Nephron (organoid): ENCODE results near the gene UTP20.
"Not testable (repeated sequence)": the region's sequence is repeated elsewhere in the genome, so short reads cannot be mapped to it uniquely, and the experiment has no call there.

ENCODE experiments used
- H3K27ac Mint-ChIP-seq, 3 experiments: 2 replicates each; pipeline ENCODE4 v1.8.0; 2020; ENCODE audit warnings: mixed read lengths in 3 of 3, mild to moderate bottlenecking in 2 of 3, moderate library complexity in 1 of 3
- H3K27me3 Mint-ChIP-seq: 2 replicates; pipeline ENCODE4 v1.8.0; 2021; ENCODE audit warnings: low read depth, mild to moderate bottlenecking, moderate library complexity, mixed read lengths
- H3K36me3 Mint-ChIP-seq: 2 replicates; pipeline ENCODE4 v1.8.0; 2020; ENCODE audit warnings: low read depth, mixed read lengths
- H3K4me1 Mint-ChIP-seq: 2 replicates; pipeline ENCODE4 v1.8.0; 2020; ENCODE audit warnings: mixed read lengths
- H3K4me3 Mint-ChIP-seq, 3 experiments: 2 replicates each; pipeline ENCODE4 v1.8.0; 2020; ENCODE audit warnings: mild to moderate bottlenecking in 3 of 3, mixed read lengths in 3 of 3, moderate library complexity in 2 of 3
- H3K9me3 Mint-ChIP-seq: 2 replicates; pipeline ENCODE4 v1.8.0; 2020; ENCODE audit warnings: mixed read lengths
- CTCF ChIP-seq, 3 experiments: fragments of 200-600 bp; sonication (generic); IDR thresholded peaks; one replicate each; pipeline ENCODE4 v1.5.0; 2021; ENCODE audit warnings: antibody characterized with exemption in 3 of 3; ENCODE audit not compliant: unreplicated experiment in 3 of 3

UTP20 gene

GRCh38 chr12:101414533-101415119 is 134.7 kb downstream of the UTP20 start:
- Mint-ChIP-seq H3K27ac (no peak overlapping the region), H3K4me3 (no peak overlapping the region), H3K4me1 (no peaks in the 10 kb centered on the region), H3K9me3 (no peaks in the 10 kb centered on the region), H3K36me3 (no peaks in the 10 kb centered on the region), H3K27me3 (no peaks in the 10 kb centered on the region)
- TF ChIP-seq CTCF (IDR thresholded peaks at IDR 0.05; ENCODE audit: unreplicated experiment in 3 of 3) = peak; percentile 58 to 76 (median 66)

GRCh38 chr12:101415228-101415627 is 135.3 kb downstream of the UTP20 start:
- no peaks in the 10 kb centered on the region for H3K9me3 Mint-ChIP-seq

GRCh38 chr12:101422066-101422465 is 142.2 kb downstream of the UTP20 start:
- H3K36me3 Mint-ChIP-seq, H3K27me3 Mint-ChIP-seq, H3K27ac Mint-ChIP-seq, H3K4me3 Mint-ChIP-seq, H3K4me1 Mint-ChIP-seq, H3K9me3 Mint-ChIP-seq: not testable (repeated sequence)

More at GRCh38 chr12:101415228-101415627, 135.3 kb downstream of the UTP20 start:
- no peak overlapping the region for H3K4me3 Mint-ChIP-seq
- H3K27ac Mint-ChIP-seq = no peak overlapping the region
- no peaks in the 10 kb centered on the region for H3K4me1 Mint-ChIP-seq
- no peaks in the 10 kb centered on the region for H3K27me3 Mint-ChIP-seq
- no peak for TF ChIP-seq CTCF (IDR thresholded peaks at IDR 0.05; ENCODE audit: unreplicated experiment in 3 of 3)
- no peaks in the 10 kb centered on the region for H3K36me3 Mint-ChIP-seq

GRCh38 chr12:101424620-101425019 is 144.7 kb downstream of the UTP20 start:
- no peaks in the 10 kb centered on the region for H3K9me3 Mint-ChIP-seq
- no peak overlapping the region for H3K27ac Mint-ChIP-seq
- no peaks in the 10 kb centered on the region for H3K4me1 Mint-ChIP-seq
- TF ChIP-seq CTCF (IDR thresholded peaks at IDR 0.05; ENCODE audit: unreplicated experiment in 3 of 3) = no peak
- H3K4me3 Mint-ChIP-seq = no peak overlapping the region
- no peaks in the 10 kb centered on the region for H3K36me3 Mint-ChIP-seq
- H3K27me3 Mint-ChIP-seq = no peaks in the 10 kb centered on the region

- no peak overlapping the region for H3K4me3 Mint-ChIP-seq
- no peaks in the 10 kb centered on the region for H3K36me3 Mint-ChIP-seq
- H3K4me1 Mint-ChIP-seq = no peaks in the 10 kb centered on the region
- H3K27me3 Mint-ChIP-seq = no peaks in the 10 kb centered on the region
- H3K27ac Mint-ChIP-seq = no peak overlapping the region
- TF ChIP-seq CTCF (IDR thresholded peaks at IDR 0.05; ENCODE audit: unreplicated experiment in 3 of 3) = no peak
- H3K9me3 Mint-ChIP-seq = no peaks in the 10 kb centered on the region
These were observed 150.6 kb downstream of the UTP20 start for GRCh38 chr12:101430456-101430855.

GRCh38 chr12:101436136-101436535 is 156.2 kb downstream of the UTP20 start:
- H3K4me3 Mint-ChIP-seq = no peak overlapping the region
- H3K27me3 Mint-ChIP-seq = no peaks in the 10 kb centered on the region
- peak overlapping the region in 1 of 3 experiments; percentile 12 for H3K27ac Mint-ChIP-seq
- no peak for TF ChIP-seq CTCF (IDR thresholded peaks at IDR 0.05; ENCODE audit: unreplicated experiment in 3 of 3)
- no peaks in the 10 kb centered on the region for H3K36me3 Mint-ChIP-seq
- H3K9me3 Mint-ChIP-seq = no peaks in the 10 kb centered on the region
- H3K4me1 Mint-ChIP-seq = no peaks in the 10 kb centered on the region
